Kidney glomerular epithelial cell (primary cell): Measurements from ENCODE around the gene DYNC1I2.

Experiments
- DNase-seq: peaks from one replicate; lab custom pipeline; 2025; lab: John Stamatoyannopoulos, UW

DYNC1I2 gene

DNA sequence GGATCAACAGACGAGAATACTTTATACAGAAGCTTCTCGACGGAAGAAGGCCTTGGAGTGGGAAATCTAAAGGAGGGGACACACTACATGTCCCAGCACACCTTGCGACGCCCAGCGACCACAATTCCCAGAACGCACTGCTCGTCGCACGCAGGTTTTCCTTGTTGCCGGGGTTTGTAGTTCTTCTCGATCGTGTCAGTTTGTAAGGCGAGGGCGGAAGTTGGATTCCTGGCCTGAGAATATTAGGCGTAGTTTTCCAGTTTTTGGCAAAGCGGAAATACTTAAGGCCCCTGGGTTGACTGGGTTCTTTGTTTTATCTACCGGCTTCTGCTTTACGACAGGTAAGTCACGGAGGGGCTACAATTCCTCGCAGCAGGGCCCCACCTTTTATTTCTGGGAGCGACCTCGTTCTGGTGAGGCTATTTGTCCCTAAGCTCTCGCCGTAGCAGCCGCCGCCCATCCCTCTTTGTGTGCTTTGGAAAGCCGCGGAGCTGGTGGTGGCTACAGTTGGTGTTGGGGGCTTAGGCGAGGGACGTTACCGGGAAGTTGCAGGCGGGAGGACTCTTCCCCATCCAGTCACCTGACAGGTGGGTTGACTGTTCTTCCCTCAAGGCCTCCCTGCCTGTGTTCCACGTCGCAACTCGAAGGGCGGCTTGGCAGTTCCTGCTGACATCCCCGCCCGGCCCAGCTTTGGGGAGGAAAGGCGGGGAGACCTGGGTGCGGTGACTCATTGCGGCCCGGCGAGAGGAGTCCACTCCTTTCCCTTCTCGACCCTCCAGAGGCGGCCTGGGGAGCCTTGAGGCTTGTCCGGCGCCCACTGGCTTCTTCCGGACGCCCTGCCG lies at the start of gene DYNC1I2:
DYNC1I2 (plus strand) TSS at position 183 of the 842 bp plus-strand sequence. CDS start 2,687 bp downstream, outside the sequence.
- peak; percentile 95 for DNase-seq

DNA sequence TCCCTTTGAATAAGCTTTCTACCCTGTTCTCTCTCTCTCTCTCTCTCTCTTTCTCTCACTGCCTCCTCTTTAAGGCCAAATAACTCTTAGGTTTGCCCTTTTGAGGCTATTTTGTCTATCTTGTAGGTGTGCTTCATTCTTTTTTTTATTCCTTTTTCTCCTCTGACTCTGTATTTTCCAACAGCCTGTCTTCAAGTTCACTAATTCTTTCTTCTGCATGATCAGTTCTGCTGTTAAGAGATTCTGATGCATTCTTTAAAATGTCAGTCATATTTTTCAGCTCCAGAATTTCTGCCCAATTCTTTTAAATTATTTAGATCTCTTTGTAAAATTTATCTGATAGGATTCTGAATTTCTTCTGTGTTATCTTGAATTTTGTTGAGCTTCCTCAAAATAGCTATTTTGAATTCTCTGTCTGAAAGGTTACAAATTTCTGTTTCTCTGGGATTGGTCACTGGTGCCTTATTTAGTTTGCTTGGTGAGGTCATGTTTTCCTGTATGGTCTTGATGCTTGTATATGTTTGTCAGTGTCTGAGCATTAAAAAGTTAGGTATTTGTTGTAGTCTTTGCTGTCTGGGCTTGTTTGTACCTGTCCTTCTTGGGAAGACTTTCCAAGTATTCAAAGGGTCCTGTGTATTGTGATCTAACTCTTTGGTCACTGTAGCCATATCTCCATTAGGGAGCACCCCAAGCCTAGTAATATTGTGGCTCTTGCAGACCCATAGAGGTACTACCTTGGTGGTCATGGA lies 35.4 kb upstream of the DYNC1I2 start:
- no peak for DNase-seq

DNA sequence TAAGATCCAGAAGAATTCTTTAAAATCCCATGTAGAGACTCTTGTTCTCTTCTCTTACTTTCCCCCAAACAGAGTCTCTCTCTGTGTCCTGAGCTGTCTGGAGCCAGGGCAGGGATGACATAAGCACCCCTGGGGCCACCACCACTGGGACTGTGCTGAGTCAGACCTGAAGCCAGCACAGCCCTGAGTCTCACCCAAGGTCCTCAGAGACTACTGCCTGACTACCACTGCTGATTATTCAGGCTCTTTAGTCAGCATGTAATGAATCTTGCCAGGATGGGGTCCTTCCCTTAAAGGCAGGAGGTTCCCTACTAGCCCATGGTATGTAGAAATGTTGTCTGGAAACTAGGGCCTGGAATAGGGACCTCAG lies 34.9 kb upstream of the DYNC1I2 start:
- DNase-seq, result no peak

DNA sequence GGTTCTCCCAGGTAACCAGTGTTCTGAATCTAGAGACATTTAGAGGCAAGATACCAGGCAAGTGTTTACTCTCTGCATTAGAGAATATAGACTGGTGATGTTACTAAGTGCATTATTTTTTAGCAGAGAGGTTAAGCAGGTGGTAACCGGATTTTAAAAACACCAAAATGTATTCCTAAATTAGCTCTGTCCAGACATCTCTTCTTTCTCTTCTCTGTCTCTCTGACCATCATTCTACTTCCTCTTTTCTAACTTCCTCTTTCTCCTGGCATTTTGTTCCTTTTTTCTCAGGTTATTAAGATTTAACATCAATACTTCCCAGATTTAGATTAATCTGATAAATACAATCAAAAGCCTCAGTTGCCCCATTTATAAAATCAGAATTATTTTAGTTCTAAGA lies 31.7 kb upstream of the DYNC1I2 start:
- no peak for DNase-seq

DNA sequence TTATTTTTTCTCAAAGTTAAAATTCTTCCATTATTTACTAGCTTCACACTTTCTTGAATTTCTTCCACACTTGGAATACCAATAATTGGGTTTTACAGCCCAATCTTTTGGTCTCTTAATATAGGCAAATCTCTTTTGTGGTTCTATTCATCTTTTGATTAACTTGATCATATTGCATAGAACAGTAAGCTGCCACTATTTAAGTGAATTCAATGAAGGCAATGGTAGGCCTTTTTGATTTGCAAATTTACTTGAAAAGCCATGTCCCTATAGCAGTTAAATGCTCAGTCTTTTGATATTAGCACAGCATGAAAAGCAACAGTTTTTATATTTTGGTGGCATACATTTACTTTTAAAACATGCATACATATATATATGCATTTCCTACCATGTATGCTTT lies 20.2 kb upstream of the DYNC1I2 start:
- DNase-seq, result no peak

- DNase-seq, result no peak
Observed at GRCh38 chr2:171668183-171668582, 19.1 kb upstream of the DYNC1I2 start.

GRCh38 chr2:171669121-171669520 lies 18.1 kb upstream of the DYNC1I2 start:
- DNase-seq, result no peak

GRCh38 chr2:171670655-171671054 lies 16.6 kb upstream of the DYNC1I2 start:
- no peak for DNase-seq

DNA sequence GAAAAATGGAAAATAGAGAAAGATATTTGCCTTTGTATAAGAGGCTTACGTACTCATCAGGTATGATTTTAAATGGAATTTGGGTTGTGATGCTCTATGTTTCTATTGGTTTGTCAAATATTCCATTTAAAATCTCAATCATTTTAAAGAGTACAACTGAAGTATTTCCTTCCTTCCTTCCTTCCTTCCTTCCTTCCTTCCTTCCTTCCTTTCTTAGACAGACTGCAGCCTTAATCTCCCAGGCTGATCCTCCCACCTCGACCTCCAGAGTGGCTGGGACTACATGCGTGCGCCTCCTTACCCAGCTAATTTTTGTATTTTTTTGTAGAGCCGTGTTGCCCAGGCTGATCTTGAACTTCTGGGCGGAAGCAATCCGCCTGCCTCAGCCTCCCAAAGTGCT lies 15.4 kb upstream of the DYNC1I2 start:
- DNase-seq, result no peak

DNA sequence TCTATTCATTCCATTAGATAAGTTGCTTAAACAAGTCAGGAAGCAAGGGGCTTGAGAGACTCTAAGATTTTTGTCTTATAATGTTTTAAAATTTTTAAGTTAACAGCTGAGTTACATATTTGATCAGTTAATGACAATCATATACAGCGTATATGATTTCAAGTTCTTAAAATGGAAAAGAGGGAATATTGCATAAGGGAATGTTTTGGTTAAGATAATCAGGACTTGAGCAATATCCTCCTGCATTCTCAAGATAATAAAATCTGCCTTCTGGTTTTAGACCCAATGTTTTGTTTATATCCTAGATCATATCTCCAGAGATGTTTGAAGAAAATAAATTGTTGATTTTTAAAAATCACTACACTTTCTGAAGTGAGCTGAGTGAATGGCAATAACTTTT lies 13.4 kb upstream of the DYNC1I2 start:
- no peak for DNase-seq

DNA sequence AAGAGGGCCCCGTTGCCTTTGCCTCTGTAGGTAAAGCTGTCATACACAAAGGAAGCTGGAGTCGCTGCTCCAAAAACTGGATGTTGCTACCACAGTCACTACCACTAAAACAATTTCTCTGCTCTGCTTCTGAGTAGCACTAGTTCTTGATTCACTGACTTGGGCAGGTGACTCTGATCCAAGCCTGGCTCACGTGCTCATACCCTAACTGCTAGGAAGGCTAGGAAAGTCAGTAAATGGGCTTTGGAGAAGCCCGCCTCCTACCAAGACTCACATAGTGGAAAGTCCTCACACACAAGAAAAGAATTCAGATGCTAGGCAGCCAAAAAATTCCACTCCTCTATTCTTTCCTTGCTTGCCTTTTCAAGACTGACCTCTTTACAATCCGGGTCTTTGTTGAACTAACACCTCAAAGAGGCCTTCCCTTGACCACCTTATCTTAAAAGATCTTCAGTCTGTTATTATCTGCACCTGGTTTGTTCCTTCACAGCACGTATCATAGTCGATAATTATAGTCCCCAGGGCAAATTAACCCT lies 11.4 kb upstream of the DYNC1I2 start:
- no peak for DNase-seq

DNA sequence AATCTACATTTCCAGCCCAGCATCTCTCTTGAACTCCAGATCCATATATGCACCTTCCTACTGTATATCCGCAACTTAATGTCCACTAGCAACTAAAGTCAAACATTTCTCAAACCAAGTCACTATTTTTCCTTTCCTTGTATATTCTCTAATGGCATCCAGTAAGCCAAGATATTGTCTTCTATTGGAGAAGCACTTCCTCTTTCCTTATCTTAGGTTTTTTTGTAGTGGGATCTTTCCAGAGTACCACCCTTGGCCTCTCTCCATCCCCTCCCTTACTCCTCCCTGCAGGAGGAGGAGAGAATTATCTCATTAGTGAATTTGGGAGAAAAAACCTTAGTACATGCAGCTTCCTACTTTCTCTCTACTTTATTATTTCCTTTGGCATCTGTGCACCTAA lies 8.7 kb upstream of the DYNC1I2 start:
- DNase-seq, result no peak

DNA sequence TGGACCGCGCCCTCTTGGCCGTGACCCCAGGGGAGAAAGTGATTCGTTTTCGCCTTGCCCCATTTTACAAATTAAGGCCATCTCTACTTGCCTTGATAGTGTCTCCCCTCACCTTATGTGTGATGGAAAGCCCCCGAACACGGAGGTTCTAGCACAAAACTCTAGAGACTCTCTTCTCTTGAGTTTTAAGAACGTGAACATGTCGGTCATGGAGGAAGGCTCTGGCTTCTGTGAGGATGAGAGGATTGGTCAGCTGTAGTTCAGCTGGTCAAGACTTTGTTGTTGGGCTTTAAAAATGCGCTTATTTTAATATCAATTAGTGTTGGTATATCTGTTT lies 828 bp downstream of the DYNC1I2 start:
- peak; percentile 60 for DNase-seq

DNA sequence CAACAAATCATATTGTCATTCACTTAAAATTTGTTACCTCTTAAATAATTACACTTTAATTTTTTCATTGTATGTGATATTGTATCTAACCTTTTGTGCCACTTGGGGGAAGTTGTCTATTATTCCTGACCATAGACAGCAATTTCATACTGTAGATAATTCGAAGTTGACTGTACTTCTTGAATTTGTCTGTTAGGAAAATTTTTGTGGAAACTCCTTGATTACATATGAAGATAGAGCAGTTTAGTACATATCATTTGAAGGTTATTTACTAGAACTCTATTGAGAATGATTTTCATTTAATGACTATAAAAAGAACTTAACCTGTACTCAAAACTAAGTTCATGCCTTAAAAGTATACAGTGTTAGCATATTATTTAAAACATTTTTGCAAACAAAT lies 5.1 kb downstream of the DYNC1I2 start:
- no peak for DNase-seq

- no peak for DNase-seq
Observed at GRCh38 chr2:171702781-171703556, 15.7 kb downstream of the DYNC1I2 start.

DNA sequence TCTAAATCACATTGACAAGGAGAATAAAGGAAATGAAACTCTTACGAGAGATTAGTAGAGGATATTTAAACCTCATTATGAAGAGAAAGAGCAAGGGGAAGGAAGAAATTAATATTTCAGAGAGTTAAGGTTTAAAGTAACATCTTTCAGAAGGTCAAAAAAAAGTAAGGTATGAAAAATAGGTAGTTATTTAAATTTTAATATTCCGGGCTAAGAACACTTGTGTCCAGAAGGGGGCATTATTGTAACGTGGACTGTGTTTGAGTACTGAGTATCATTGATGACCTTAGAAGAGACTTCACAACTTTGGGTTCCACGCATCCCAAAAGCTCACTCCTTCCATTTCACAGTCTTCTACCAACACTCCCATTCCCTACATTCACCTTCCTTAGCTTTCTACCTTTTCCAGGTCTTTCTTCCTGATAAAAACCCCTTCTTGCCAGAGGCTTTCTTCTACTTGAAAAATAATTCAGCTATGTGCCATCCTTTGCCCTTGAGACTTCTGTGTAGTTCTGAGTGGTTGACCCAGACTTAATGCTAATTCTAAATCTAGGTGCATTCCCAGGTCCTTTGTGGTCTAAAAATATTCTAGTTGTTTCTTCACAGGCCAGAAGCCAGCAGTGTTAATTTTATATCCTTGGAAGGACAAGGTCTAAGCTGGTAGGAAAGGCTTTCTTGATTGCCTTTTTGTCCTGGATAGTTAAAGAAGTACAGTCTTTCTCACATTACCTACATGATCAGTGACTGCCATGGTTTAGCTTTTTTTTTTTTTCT lies 16.5 kb downstream of the DYNC1I2 start:
- peak; percentile 26 for DNase-seq

DNA sequence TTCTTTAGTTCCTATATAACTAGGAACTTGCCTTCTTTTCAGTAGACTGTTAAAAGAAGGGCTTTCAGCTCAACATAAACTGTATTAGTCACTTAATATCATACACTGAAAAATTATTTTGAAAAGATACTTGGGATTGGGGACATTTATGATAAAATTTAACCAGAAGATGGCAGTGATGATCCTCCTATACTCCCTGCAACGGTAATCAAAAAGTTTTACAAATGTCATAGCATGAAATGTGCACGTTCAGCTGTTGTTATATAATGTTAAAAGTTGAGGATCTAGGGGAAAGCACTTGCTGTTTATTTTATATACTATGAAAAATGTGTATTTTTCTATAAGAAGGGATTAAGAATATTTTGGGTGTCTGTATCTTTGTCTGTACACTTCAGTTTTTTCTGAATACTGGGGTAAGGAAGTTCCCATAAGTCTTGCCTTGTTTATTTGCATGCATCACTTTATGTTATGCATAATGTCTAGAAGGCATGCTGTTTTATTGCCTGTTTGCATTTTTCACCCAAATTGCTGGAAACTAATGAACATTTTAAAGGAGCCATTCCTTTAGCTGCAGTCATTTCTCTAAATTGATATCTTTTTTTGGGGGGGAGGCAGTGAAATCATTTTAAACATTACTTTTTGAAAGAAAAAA lies 19.0 kb downstream of the DYNC1I2 start:
- DNase-seq, result no peak

GRCh38 chr2:171707752-171708151 lies 20.5 kb downstream of the DYNC1I2 start:
- no peak for DNase-seq

GRCh38 chr2:171709011-171709685 lies 21.9 kb downstream of the DYNC1I2 start:
- no peak for DNase-seq

DNA sequence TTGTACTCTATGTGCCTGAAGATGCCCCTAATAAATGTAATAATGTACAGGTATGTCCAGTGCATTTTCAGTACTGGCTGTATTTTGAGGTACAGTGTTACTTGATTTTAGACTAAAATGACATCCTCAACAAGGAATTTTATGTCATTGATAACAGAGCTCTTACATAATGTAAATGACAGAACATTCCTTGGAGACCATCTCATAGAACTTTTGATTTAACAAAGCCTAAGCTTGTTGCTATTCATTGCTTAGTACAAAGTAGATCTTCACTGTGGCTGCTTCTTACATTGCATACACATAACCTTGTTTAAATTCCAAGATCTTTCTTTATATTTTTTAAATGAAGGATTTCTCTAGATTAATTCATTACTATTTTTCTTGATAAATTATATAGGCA lies 24.1 kb downstream of the DYNC1I2 start:
- DNase-seq, result no peak

DNA sequence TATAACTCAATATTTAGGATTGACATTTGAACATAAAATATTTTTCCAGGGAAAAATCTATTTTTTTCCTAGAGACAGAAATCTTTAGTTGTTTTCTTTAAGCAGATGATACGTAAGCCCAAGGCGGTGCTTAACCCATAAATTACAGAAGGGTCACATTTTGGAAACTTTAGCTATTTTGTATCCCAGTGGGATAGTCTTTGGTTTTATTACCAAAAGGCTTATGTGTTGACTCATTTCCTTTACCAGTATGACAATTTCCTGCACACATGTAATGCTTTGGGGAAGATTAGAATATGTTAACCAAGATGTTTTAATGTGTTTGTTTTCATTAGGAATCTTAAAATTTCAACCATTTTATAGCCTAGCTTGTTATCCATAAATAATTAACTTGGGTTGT lies 24.8 kb downstream of the DYNC1I2 start:
- DNase-seq, result peak; percentile 13
